HG03097 (cell line): ENCODE measurements around the gene ODAD2.
"Not testable (repeated sequence)": the region's sequence is repeated elsewhere in the genome, so short reads cannot be mapped to it uniquely, and the experiment has no call there.

Source experiments
- ATAC-seq: cut with Tn5 transposase; IDR thresholded peaks from one replicate; pipeline ENCODE4 v1.9.1; 2021; ENCODE audit not compliant: unreplicated experiment, low FRiP score

Gene ODAD2

GRCh38 chr10:27998954-27999275 is at the start of gene ODAD2:
Gene ODAD2, minus strand, starts transcription at chr10:27999079. Its CDS starts 3,937 bp downstream, at chr10:27995142.
- no peak for ATAC-seq

- ATAC-seq: no peak
These were observed 48.2 kb upstream of the ODAD2 start for GRCh38 chr10:28047061-28047460.

DNA sequence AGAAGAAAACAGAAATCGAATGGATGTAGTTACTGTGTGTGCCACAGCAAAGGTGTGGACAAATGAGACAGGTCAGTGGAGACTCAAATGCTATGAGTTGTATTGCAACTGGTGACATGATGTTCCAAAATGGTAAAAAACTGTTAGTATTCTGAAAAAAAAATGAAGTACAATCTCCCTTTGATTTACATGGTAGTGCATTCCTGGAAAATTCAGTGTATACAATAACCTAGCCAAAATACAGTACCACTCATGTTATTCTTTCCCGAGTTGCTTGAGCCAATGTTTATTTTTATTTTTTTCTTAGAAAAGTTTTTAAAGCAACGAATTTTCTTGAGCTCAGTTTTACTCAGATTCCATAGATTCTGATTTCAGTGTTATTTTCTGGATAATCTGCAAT is 47.7 kb upstream of the ODAD2 start:
- no peak for ATAC-seq

- no peak for ATAC-seq
These were observed 45.1 kb upstream of the ODAD2 start for GRCh38 chr10:28043941-28044340.

GRCh38 chr10:28036587-28036986 is 37.7 kb upstream of the ODAD2 start:
- ATAC-seq: no peak

DNA sequence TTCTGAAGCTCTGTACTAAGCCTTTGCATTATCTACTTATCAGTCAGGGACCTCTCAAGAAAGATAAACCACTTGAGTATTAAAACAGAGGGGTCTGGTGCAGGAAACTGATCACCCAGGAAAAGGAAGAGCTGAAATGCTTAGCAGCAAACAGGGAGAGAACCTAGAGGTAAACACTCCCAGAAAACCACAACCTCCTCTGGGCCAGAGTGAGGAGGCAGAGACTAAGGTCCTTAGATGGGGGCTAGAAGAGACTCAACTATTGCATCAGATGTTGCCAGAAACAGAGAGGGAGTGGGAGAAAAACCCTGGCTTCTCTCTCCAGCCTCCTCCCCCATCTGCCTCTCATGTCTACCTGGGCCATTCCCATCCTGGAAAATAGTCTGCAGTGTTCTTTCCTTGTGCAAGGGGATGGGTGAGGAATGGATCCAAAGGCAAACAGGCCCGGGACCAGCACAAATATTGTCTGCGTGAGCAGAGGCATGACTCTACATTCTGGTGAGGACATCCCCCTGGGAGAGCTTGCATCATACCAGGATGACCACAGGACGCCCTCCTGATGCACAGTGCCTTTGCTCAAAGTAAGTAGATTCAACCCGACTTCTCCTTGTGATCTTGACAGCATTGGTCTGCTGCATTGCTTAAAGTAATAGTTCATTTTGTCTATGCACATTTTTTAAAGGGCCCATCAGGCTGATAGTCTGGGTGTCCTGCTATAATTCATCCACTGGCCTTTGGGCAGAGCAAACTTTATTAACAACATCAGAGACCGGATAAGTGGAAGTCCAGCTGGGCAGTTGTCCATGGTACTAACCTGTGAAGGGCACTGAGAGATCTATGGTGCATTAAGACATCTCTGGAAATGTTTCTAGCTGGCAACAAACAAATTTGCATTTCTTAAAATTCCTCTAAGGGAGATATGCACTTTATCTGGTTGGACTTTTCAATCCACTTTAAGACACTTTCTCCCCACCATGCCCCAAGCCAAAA is 22.4 kb upstream of the ODAD2 start:
- no peak for ATAC-seq

DNA sequence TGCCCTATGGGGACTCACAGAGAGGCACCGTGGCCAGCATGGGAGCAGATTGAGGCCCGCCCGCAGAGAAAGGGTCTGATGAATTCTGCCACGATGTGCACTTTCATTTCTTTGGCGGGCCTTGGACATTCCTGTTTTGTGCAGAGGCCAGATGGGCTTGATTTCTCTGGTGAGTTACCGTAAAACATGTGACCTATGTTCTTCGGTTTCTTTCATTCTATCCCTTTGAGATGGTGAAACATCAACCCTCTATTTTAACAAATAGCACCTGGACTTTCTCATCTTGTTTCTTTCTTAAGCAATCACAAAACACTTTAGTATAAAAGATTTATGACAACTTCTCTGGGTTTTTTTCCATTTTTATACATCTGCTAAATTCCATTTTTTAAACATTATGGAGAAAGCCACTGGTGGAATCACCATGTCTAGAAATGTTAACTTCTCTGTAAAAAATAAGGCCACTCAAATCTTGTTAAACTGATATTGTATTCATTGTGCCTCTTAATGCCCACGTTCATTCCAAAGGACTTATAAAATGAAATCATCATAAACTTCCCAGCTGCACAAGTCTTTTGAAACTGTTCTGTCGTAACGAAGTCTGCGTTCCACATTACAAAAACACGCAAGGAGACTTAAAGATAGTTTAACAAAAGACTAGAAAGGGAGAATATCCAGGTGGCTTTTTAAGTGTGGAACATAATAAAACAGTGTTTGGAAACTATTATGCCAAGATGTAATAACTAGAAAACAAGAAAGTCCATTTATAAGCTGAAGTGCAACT is 21.4 kb upstream of the ODAD2 start:
- no peak for ATAC-seq

DNA sequence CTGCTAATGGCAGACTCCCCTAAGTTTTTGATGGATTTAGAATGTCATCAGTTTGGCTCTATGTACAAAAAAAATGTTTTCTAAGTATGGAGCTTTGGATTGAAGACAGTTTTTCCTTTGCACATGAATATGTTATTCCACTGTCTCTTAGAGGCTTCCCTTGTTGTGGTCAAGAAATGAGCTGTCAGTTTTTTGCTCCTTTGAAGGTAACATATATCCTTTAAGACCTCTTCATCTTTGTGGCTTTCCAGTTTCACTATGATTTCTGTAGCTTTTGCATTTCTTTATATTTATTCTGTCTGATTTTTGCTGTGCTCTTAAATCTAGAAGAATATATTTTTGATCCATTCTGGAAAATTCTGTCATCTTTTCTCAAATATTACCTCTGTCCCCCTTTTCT is 15.8 kb upstream of the ODAD2 start:
- ATAC-seq: no peak

- ATAC-seq: no peak
These were observed 14.2 kb upstream of the ODAD2 start for GRCh38 chr10:28012990-28013515.

GRCh38 chr10:28010821-28011220 is 11.9 kb upstream of the ODAD2 start:
- ATAC-seq: no peak

DNA sequence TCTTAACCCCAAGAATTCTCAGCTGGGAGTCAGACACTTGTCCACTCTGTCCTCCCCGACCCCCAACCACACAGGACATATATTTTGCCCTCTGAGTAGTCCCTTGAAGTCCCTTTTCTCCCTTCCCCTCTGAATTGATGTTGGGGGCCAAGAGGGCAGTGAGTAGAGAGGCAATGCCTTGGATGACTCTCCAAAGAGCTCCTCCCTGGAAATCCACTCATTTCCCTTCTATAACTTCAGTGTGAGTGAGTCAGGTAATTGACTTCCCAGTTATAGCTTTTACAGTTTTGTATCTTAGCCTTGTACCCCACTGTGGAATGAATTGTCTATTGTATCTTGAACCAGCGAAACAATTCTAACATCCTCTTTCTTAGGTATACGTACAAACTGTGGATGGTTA is 9.2 kb upstream of the ODAD2 start:
- ATAC-seq: no peak

- no peak for ATAC-seq
These were observed 2.5 kb upstream of the ODAD2 start for GRCh38 chr10:28001353-28001752.

GRCh38 chr10:27998178-27998953 is 513 bp downstream of the ODAD2 start:
- no peak for ATAC-seq

GRCh38 chr10:27997865-27998177 is 1.1 kb downstream of the ODAD2 start:
- ATAC-seq: no peak

DNA sequence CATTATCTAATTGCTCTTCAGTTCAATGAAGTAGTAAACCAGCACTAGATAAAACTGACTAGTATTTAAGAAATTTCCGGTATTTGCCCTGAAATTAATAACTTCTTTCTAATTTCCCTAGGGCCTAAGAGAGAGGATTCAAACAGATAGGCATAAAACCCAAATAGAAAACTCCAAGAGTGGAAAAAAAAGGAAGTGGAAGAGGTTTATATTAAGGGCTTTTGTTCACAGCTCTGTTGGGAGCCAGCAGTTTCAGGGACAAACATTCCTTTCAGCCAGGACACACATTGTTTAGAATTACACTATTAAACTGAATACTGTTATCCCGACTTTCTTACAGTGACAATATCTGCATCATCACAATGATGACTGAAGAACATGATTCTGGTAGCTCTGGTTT is 3.6 kb downstream of the ODAD2 start:
- no peak for ATAC-seq

DNA sequence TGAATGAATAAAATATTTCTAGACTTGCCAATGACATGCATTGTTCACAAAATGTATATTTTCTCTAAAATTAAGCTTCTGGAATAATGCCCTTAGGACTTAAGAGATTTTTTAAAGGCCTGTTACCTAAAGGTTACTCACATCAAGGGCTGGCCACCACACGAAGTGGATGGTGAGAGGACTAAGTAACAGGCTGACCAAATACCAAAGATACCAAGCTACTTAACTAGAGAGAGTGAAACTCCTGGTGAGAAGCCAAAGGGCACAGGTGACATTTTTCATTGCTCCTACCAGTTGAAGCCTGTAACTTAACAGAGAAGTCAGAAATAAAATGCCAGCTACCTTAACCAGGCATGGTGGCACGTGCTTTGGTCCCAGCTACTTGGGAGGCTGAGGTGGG is 9.5 kb downstream of the ODAD2 start:
- ATAC-seq: not testable (repeated sequence)

DNA sequence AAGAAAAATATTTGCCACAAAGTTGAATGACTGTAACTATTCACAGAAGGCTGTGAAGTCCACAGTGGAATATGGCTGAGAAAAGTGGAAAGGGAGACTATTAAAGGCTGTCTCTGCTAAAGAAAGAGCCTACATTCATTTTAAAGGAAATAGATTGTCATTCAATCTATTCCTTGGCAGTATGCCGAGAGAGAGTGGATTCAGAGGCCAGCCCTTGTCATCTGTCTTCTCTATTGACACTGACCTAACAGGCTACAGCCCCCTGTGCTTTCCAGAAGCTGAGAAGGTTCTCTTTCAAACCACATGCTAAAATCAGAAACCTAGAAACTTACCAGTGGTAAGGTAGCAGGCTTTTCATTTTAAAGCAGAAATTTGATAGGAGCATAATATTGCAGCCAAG is 12.1 kb downstream of the ODAD2 start:
- no peak for ATAC-seq

DNA sequence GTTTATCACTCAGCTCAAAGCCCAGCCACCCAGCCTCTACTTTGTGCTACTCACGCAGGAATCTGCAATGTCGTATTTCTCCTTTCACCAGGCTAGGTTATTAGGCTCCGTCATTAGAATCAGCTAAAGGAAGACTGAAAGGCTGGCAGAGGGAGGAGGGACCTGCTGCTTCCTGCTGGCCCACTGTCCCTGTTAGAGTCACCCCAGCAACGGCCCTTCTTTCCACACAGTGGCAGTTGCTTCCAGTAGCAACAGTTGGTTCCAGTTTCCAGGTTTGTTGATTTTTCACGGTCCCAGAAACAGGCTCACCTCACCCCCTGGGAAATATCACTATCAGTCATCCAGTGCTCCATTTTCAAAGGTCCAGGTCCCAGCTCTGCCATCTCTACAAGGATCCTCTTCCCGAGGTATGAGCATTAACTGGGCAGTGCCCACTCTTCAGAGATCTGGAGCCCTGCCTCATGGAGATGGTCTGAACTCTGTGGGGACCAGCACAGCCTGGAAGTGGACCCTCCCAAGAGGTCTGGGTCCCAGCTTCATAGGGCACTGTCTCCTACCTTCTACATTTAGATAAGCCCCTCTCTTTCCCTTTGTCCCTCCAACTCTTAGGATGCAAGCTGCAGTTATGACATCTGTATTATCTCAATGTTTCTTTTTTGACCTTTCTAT is 15.9 kb downstream of the ODAD2 start:
- no peak for ATAC-seq

GRCh38 chr10:27981744-27982143 is 17.1 kb downstream of the ODAD2 start:
- ATAC-seq: no peak

DNA sequence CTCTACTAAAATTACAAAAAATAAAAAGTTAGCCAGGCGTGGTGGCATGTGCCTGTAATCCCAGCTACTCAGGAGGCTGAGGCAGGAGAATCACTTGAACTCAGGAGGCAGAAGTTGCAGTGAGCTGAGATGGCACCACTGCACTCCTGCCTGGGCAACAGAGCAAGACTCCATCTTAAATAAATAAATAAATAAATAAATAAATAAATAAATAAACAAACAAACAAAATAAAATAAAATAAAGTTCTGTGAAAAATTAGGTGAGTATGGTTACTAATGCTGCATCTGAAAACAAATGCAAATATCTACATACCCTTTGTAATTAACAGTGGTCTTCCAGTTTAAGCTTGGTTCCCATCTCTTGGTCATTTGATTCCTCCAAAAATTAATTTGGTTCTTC is 28.1 kb downstream of the ODAD2 start:
- not testable (repeated sequence) for ATAC-seq
